A549 (cell line): ENCODE data around the gene CGRRF1.

Source experiments
- CHD2 ChIP-seq: fragments of 150-350 bp; IDR thresholded peaks from 2 replicates; pipeline ENCODE4 v1.6.1; 2014; ENCODE audit warnings: low read length; ENCODE audit not compliant: partially characterized antibody
- CTCF ChIP-seq: fragments of >200 bp; sonication (Bioruptor Twin); formaldehyde crosslinking; IDR thresholded peaks from 3 replicates; pipeline ENCODE4 v1.5.1; 2016
- EP300 ChIP-seq, 2 experiments: fragments of >200 bp; sonication (Bioruptor Twin); formaldehyde crosslinking; IDR thresholded peaks; 2 replicates in 1 of 2; 3 replicates in 1 of 2; pipeline ENCODE4 v1.6.1; 2016 to 2017
- KDM5A ChIP-seq: fragments of 200-600 bp; sonication (generic); IDR thresholded peaks from 2 replicates; pipeline ENCODE4 v1.6.1; 2016; ENCODE audit warnings: antibody characterized with exemption, mild to moderate bottlenecking
- MAX ChIP-seq: IDR thresholded peaks from 2 replicates; pipeline ENCODE4 v1.6.1; 2012
- RARB ChIP-seq: fragments of 250-450 bp; sonication (Bioruptor Pico); IDR thresholded peaks from 2 replicates; pipeline ENCODE4 v1.8.0; 2021; ENCODE audit warnings: mild to moderate bottlenecking, moderate library complexity
- REST ChIP-seq: fragments of 200-600 bp; sonication (generic); IDR thresholded peaks from 2 replicates; pipeline ENCODE4 v1.6.1; 2016; ENCODE audit warnings: antibody characterized with exemption, mild to moderate bottlenecking, moderate library complexity
- USF2 ChIP-seq: fragments of 450-650 bp; IDR thresholded peaks from 2 replicates; pipeline ENCODE4 v1.6.1; 2014; ENCODE audit warnings: antibody characterized with exemption

GRCh38 chr14:54580933-54581332, 71.2 kb downstream of the CGRRF1 start:
- TF ChIP-seq MAX = no peak
- no peak for TF ChIP-seq CHD2
- TF ChIP-seq CTCF = no peak
- TF ChIP-seq KDM5A = no peak
- TF ChIP-seq USF2 = no peak
- no peak for TF ChIP-seq RARB (CRISPR knock-in tag)
- TF ChIP-seq REST = no peak
- no peak for TF ChIP-seq EP300 (IDR thresholded peaks at IDR 0.05)
